Ectodermal cell (in vitro differentiated cells): Measurements from ENCODE around the gene LPGAT1.

Source experiments
- H3K27ac ChIP-seq: 2 replicates; pipeline ENCODE4 v1.7.0; 2013; ENCODE audit warnings: mild to moderate bottlenecking, low read depth, low read length; ENCODE audit not compliant: insufficient read depth, poor library complexity, severe bottlenecking
- H3K27me3 ChIP-seq: 2 replicates; pipeline ENCODE4 v1.7.0; 2013; ENCODE audit warnings: mild to moderate bottlenecking, low read length; ENCODE audit not compliant: insufficient read depth, control insufficient read depth, poor library complexity, severe bottlenecking
- H3K36me3 ChIP-seq: one replicate; pipeline ENCODE4 v1.7.0; 2013; ENCODE audit warnings: low read length; ENCODE audit not compliant: control insufficient read depth, insufficient read depth
- H3K4me1 ChIP-seq: one replicate; pipeline ENCODE4 v1.7.0; 2013; ENCODE audit warnings: low read length; ENCODE audit not compliant: control insufficient read depth, insufficient read depth
- H3K4me3 ChIP-seq: 2 replicates; pipeline ENCODE4 v1.7.0; 2013; ENCODE audit warnings: low read depth, low read length, control low read depth; ENCODE audit not compliant: insufficient read depth
- H3K9me3 ChIP-seq: 2 replicates; pipeline ENCODE4 v1.7.0; 2013; ENCODE audit warnings: mild to moderate bottlenecking, low read length, moderate library complexity; ENCODE audit not compliant: control insufficient read depth
- WGBS, 2 experiments: methylation state at CpG; one replicate each; pipeline ENCODE4 v1.1.7; 2013; ENCODE audit warnings: missing lambda C conversion rate in 2 of 2; 5-methylcytosine and 5-hydroxymethylcytosine counted together

Gene LPGAT1

DNA sequence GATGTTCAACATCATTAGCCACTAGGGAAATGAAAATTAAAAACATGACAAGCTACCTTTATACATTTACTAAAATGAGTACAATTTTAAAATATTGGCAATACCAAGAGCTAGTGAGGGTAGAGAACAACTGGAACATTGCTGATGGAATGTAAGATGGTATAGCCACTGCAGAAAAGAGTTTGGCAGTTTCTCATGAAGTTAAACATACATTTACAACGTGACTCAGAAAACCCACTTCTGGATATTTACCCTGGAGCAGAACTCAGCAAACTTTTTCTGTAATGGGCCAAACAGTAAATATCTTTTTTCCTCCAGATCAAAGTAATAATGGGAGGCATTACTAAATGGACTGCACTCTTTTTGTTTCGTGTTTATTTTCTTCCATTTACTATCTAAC, 22.1 kb downstream of the LPGAT1 start:
- no peak overlapping the region for H3K4me3 ChIP-seq
- H3K27ac ChIP-seq: no peak overlapping the region
- no peaks in the 10 kb centered on the region for H3K4me1 ChIP-seq
- WGBS, 2 experiments: 85 to 96% methylated on average over 2 of the region's 2 CpGs
- H3K27me3 ChIP-seq: no peaks in the 10 kb centered on the region
- no peaks in the 10 kb centered on the region for H3K9me3 ChIP-seq
- no peaks in the 10 kb centered on the region for H3K36me3 ChIP-seq

DNA sequence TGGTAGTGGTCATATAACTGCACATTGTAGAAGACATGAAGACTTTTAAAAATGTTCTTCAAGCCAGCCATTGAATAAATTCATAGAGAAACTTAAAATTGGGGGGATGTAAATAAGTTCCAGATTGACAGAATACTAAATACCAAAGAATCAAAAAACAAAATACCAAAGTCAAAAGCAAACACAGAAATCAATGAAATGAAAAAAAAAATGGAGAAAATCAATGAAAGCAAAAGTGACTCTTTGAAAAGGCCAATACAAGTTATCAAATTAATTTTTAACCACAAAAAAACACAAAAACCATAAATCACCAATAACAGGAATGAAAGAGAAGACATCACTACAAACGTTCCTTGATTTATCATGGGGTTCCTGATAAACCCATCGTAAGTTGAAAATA, 25.6 kb downstream of the LPGAT1 start:
- WGBS, 2 experiments: 100% methylated on average over 1 of the region's 2 CpGs
- no peaks in the 10 kb centered on the region for H3K27me3 ChIP-seq
- no peak overlapping the region for H3K4me3 ChIP-seq
- H3K4me1 ChIP-seq: no peaks in the 10 kb centered on the region
- no peaks in the 10 kb centered on the region for H3K9me3 ChIP-seq
- no peak overlapping the region for H3K27ac ChIP-seq
- no peaks in the 10 kb centered on the region for H3K36me3 ChIP-seq

DNA sequence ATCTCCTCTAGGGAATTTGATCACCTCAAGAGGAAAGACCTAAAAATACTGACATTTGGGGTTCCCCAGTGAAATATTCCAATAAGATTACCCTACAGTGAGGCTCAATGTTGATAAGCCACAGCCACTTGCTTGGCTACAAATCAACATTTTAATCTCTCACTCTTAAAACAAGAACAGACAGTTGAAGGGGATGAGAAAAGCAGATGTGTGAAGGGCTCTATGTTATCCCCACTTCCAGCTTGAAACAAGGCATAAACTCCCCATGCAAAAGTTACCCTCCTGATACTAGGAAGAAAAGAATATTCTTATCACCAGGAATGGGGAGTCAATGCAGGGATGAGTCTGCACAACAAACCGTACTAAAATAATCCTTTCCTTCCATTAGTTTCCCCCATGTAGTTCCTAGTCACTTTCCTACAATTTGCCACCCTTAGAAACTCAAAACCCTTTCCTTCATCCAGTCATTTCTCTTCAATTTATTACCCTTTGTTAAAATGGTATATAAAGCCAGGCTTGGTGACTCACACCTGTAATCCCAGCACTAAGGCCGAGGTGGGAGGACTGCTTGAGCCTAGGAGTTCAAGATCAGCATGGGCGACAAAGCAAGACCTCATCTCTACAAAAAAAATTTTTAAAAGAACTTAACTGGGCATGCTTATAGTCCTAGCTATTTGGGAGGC, 29.5 kb downstream of the LPGAT1 start:
- 83 to 89% methylated on average over 3 of the region's 3 CpGs for WGBS, 2 experiments
- no peaks in the 10 kb centered on the region for H3K27me3 ChIP-seq
- H3K27ac ChIP-seq: no peak overlapping the region
- H3K4me1 ChIP-seq: no peaks in the 10 kb centered on the region
- no peaks in the 10 kb centered on the region for H3K36me3 ChIP-seq
- no peaks in the 10 kb centered on the region for H3K9me3 ChIP-seq
- no peak overlapping the region for H3K4me3 ChIP-seq

DNA sequence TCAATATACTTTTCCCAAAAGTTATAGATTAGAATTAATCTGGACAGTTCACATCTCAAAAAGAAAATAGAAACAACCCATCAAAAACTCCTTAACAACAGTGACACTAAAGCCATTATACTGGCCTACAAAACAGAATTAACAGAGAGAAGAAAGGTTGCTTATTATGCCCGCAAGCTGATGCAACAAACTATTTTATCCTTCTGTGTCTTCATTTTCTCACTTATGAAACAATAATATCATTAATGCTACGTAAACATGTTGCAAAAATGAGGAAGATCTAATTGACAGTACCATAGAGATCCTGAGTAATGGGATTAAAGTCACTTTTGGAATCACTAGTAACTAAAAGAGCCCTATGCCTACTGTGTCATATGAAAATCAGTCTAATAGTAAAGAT, 32.6 kb downstream of the LPGAT1 start:
- H3K4me3 ChIP-seq: no peak overlapping the region
- no peaks in the 10 kb centered on the region for H3K27me3 ChIP-seq
- no peaks in the 10 kb centered on the region for H3K4me1 ChIP-seq
- WGBS, 2 experiments: 95 to 100% methylated on average over 1 to 2 of the region's 2 CpGs
- H3K9me3 ChIP-seq: no peaks in the 10 kb centered on the region
- H3K36me3 ChIP-seq: no peaks in the 10 kb centered on the region
- H3K27ac ChIP-seq: no peak overlapping the region

DNA sequence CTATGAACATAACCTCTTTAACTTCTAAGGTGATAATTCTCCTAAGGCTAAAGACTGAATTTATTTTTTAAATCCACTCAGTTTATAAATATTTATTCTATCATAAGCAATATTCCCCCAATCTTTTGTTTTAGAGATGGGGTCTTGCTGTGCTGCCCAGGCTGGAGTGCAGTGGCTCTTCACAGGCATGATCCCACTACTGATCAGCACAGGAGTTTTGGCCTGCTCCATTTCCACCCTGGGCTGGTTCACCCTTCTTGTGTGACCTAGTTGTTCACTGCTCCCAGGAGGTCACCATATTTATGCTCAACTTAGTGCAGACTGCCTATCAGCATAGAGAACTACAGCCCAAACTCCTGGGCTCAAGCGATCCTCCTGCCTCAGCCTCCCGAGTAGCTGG, 38.6 kb downstream of the LPGAT1 start:
- 91 to 100% methylated on average over 2 of the region's 2 CpGs for WGBS, 2 experiments
- Histone ChIP-seq H3K27ac (no peak overlapping the region), H3K27me3 (no peaks in the 10 kb centered on the region), H3K36me3 (no peaks in the 10 kb centered on the region), H3K4me1 (no peaks in the 10 kb centered on the region), H3K4me3 (no peak overlapping the region), H3K9me3 (no peaks in the 10 kb centered on the region)

DNA sequence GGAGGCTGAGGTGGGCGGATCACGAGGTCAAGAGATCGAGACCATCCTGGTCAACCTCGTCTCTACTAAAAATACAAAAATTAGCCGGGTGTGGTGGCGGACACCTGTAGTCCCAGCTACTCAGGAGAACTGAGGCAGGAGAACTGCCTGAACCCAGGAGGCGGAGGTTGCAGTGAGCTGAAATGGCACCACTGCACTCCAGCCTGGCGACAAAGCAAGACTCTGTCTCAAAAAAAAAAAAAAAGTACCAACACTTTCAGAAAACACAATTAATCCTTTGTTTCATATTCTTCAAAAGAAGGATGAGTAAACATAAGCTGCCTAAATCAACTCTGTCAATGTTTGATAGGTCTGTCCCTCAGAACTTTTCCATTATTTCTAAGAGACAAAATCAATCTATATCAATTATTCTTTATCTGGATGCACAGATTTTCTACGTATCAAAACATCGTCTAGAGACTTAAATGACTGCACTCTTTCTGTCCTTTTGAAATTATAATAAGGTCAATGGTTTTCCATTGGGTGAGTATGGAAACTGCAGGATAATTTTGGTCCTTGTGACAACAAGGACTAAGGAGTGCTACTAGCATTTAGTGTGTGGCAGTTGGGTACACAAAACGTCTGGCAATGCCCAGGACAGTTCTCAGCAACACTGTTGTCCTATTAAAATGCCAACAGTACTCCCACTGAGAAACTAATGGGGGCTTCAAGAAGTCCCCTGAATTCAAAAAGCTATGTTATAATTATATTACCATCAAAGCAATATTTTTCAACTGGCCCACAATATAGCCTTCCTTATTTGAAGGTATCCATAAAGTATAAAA, 40.7 kb downstream of the LPGAT1 start:
- Histone ChIP-seq H3K27ac (no peak overlapping the region), H3K9me3 (no peaks in the 10 kb centered on the region), H3K27me3 (no peaks in the 10 kb centered on the region), H3K4me1 (no peaks in the 10 kb centered on the region), H3K36me3 (no peaks in the 10 kb centered on the region), H3K4me3 (no peak overlapping the region)
- 87 to 88% methylated on average over 11 of the region's 11 CpGs for WGBS, 2 experiments

DNA sequence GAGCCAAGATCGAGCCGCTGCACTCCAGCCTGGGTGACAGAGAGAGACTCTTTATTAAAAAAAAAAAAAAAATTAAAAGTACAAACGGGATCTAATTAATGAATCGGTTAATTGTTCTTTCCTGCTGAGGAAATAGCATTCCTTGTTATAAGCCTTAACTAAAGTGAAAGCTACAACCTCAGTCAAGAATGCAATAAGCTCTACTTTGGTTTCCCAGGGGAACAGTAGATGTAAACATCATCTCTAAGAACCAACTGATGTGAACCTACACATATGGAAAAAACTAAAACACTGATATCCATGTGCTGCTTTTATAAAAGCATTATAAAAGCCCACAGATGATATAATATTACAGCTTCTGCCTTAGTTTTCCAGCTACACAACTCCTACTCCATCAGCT, 41.9 kb downstream of the LPGAT1 start:
- H3K9me3 ChIP-seq: no peaks in the 10 kb centered on the region
- H3K36me3 ChIP-seq: no peaks in the 10 kb centered on the region
- H3K27ac ChIP-seq: no peak overlapping the region
- H3K27me3 ChIP-seq: no peaks in the 10 kb centered on the region
- no peaks in the 10 kb centered on the region for H3K4me1 ChIP-seq
- H3K4me3 ChIP-seq: no peak overlapping the region
- WGBS, 2 experiments: 91 to 97% methylated on average over 4 of the region's 4 CpGs

DNA sequence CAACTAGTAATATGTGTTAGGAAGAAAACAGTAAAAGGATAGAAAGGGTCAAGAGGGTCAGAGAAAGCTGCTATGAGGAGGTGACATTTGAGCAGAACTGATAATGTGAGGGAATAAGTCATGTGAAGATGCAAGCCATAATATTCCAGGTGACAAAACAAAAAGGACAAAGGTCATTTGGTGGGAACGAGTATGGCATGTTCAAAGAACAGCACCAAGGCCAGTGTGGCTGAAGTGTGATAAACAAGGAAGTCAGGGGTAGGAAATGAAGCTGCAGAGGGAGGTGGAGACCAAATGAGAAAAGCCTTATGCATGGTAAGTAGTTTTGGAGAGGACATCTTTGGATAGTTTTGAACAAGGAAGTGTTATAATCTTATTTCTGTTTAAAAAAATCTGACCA, 46.7 kb downstream of the LPGAT1 start:
- H3K4me1 ChIP-seq: no peaks in the 10 kb centered on the region
- no peaks in the 10 kb centered on the region for H3K27me3 ChIP-seq
- H3K27ac ChIP-seq: no peak overlapping the region
- 82 to 87% methylated on average over 1 of the region's 1 CpG for WGBS, 2 experiments
- no peaks in the 10 kb centered on the region for H3K36me3 ChIP-seq
- H3K9me3 ChIP-seq: no peaks in the 10 kb centered on the region
- H3K4me3 ChIP-seq: no peak overlapping the region

DNA sequence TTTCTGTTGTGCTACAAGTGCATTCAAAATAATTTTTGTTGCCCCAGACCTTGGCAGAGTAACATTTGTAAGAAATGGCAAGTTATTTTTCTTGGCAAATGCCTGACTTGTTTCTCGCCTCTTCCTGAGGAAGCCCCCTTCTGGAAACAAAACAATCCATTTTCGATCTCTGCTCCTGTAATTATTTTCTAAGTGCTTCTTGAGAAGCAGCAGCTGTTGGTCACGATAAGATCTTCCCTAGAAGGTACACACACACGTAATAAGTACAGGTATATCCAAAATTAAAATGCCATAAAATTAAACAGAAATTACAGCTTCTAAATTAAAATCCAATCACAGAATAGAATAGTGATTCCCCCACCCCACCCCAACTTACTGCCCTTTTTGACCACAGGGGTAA, 47.3 kb downstream of the LPGAT1 start:
- Histone ChIP-seq H3K36me3 (no peaks in the 10 kb centered on the region), H3K27ac (no peak overlapping the region), H3K4me1 (no peaks in the 10 kb centered on the region), H3K27me3 (no peaks in the 10 kb centered on the region), H3K4me3 (no peak overlapping the region), H3K9me3 (no peaks in the 10 kb centered on the region)
- WGBS, 2 experiments: 93 to 96% methylated on average over 4 of the region's 4 CpGs

DNA sequence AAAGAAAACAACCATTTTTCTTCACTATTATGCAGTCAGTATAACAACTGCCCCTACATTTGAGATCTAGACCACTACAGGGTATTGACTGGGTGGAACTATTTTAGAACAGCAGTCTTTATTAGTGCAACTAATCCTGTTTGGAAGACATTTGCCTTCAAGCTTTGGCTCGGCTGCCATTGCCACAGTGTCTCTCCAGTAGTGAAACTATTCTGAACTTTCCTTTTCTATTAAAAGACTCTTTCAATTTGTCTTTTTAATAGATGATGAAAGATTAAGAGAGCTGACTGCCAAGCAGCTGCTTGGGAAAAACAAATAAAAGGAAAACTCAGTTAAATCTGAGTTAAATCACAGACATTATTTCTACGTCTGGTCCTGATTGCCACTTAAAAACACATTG, 49.3 kb downstream of the LPGAT1 start:
- H3K27me3 ChIP-seq: no peaks in the 10 kb centered on the region
- H3K4me3 ChIP-seq: no peak overlapping the region
- H3K4me1 ChIP-seq: no peaks in the 10 kb centered on the region
- H3K36me3 ChIP-seq: no peaks in the 10 kb centered on the region
- 90 to 92% methylated on average over 2 of the region's 2 CpGs for WGBS, 2 experiments
- no peak overlapping the region for H3K27ac ChIP-seq
- no peaks in the 10 kb centered on the region for H3K9me3 ChIP-seq
